Smooth muscle cell (in vitro differentiated cells): ENCODE measurements around the gene CARD6. TPM values are rescaled to one million over a fixed set of nuclear protein-coding genes. Genes with fewer than 3 reads are reported as not detected.

Experiments used
- DNase-seq: peaks from one replicate; lab custom pipeline; 2025; ENCODE audit not compliant: unreplicated experiment; lab: John Stamatoyannopoulos, UW
- H2AFZ ChIP-seq: fragments of 200-600 bp; sonication (generic); 2 replicates; pipeline ENCODE4 v1.6.0; 2016; ENCODE audit warnings: antibody characterized with exemption, low read depth, mild to moderate bottlenecking
- H3F3A ChIP-seq: fragments of 200-600 bp; sonication (generic); 2 replicates; pipeline ENCODE4 v1.6.0; 2017; ENCODE audit warnings: antibody characterized with exemption, low read depth
- H3K27ac ChIP-seq: fragments of 200-600 bp; sonication (generic); 2 replicates; pipeline ENCODE4 v1.5.1; 2016; ENCODE audit warnings: low read depth, mild to moderate bottlenecking
- H3K27me3 ChIP-seq: fragments of 200-600 bp; sonication (generic); 2 replicates; pipeline ENCODE4 v1.6.1; 2016; ENCODE audit warnings: low read depth, mild to moderate bottlenecking
- H3K36me3 ChIP-seq: fragments of 200-600 bp; sonication (generic); 2 replicates; pipeline ENCODE4 v1.5.1; 2016; ENCODE audit warnings: low read depth
- H3K4me1 ChIP-seq: fragments of 200-600 bp; sonication (generic); 2 replicates; pipeline ENCODE4 v1.5.1; 2016; ENCODE audit warnings: low read depth
- H3K4me2 ChIP-seq: fragments of 200-600 bp; sonication (generic); 2 replicates; pipeline ENCODE4 v1.6.0; 2016; ENCODE audit warnings: mild to moderate bottlenecking
- H3K4me3 ChIP-seq: fragments of 200-600 bp; sonication (generic); 2 replicates; pipeline ENCODE4 v1.5.1; 2016; ENCODE audit warnings: mild to moderate bottlenecking
- H3K79me2 ChIP-seq: fragments of 200-600 bp; sonication (generic); 2 replicates; pipeline ENCODE4 v1.6.0; 2016; ENCODE audit warnings: low read depth, mild to moderate bottlenecking
- H3K9ac ChIP-seq: fragments of 200-600 bp; sonication (generic); 2 replicates; pipeline ENCODE4 v1.6.0; 2016; ENCODE audit warnings: low read depth
- H3K9me3 ChIP-seq: fragments of 200-600 bp; sonication (generic); replicated peaks from 2 replicates; pipeline ENCODE4 v1.5.1; 2016; ENCODE audit warnings: low read depth
- H4K20me1 ChIP-seq: fragments of 200-600 bp; sonication (generic); 2 replicates; pipeline ENCODE4 v1.6.0; 2016; ENCODE audit warnings: low read depth
- CTCF ChIP-seq: fragments of 200-600 bp; sonication (generic); IDR thresholded peaks from 2 replicates; pipeline ENCODE4 v1.5.1; 2017; ENCODE audit warnings: borderline replicate concordance, mild to moderate bottlenecking, antibody characterized with exemption; ENCODE audit not compliant: insufficient read depth, poor library complexity, severe bottlenecking
- WGBS: methylation state at CpG from one replicate; pipeline ENCODE4 v1.1.7; 2016; ENCODE audit warnings: low lambda C conversion rate; 5-methylcytosine and 5-hydroxymethylcytosine counted together
- polyA plus RNA-seq: library from polyadenylated mRNA; unstranded; fragments of >200 nt; fragmentation: Nextera tagmentation; extraction: Ambion mirVana; gene quantifications from 2 replicates; pipeline ENCODE4 v1.2.1, GENCODE V29; 2016
- total RNA-seq: library from RNA; depleted of rRNA; stranded (reverse); fragments of >200 nt; gene quantifications from 2 replicates; pipeline ENCODE4 v1.2.3, GENCODE V29; 2014

The CARD6 gene
- total and polyA plus RNA-seq, 2 experiments from 2014 or later, result 0.43 to 0.99 TPM

GRCh38 chr5:40844565-40844964, 3.4 kb downstream of the CARD6 start:
- TF ChIP-seq CTCF, result no peak
- Histone ChIP-seq H3K79me2 (no peaks in the 10 kb centered on the region), H3K27ac (no peak overlapping the region), H3K27me3 (no peaks in the 10 kb centered on the region), H3F3A (no peaks in the 10 kb centered on the region), H3K4me1 (no peaks in the 10 kb centered on the region), H2AFZ (no peak overlapping the region), H3K9me3 (no peaks in the 10 kb centered on the region), H3K9ac (no peak overlapping the region), H3K36me3 (no peaks in the 10 kb centered on the region), H3K4me2 (no peak overlapping the region), H3K4me3 (no peak overlapping the region), H4K20me1 (no peaks in the 10 kb centered on the region)
- WGBS, result 92% methylated on average over 4 of the region's 4 CpGs
- no peak for DNase-seq

- H4K20me1 ChIP-seq, result no peaks in the 10 kb centered on the region
- TF ChIP-seq CTCF, result no peak
- H3K27ac ChIP-seq, result no peak overlapping the region
- H3K9me3 ChIP-seq, result no peaks in the 10 kb centered on the region
- H3K36me3 ChIP-seq, result no peaks in the 10 kb centered on the region
- H3F3A ChIP-seq, result no peaks in the 10 kb centered on the region
- WGBS, result 80% methylated on average over 2 of the region's 2 CpGs
- no peaks in the 10 kb centered on the region for H3K27me3 ChIP-seq
- no peak overlapping the region for H3K4me3 ChIP-seq
- H3K4me1 ChIP-seq, result no peaks in the 10 kb centered on the region
- no peak overlapping the region for H2AFZ ChIP-seq
- no peak for DNase-seq
- H3K4me2 ChIP-seq, result no peak overlapping the region
- no peaks in the 10 kb centered on the region for H3K79me2 ChIP-seq
- no peak overlapping the region for H3K9ac ChIP-seq
These were observed 5.2 kb downstream of the CARD6 start for GRCh38 chr5:40846371-40846770.

GRCh38 chr5:40847525-40847924, 6.4 kb downstream of the CARD6 start:
- Histone ChIP-seq H3K79me2 (no peaks in the 10 kb centered on the region), H4K20me1 (no peaks in the 10 kb centered on the region), H3K9me3 (no peaks in the 10 kb centered on the region), H3K27me3 (no peaks in the 10 kb centered on the region), H3K4me3 (no peak overlapping the region), H3K4me2 (no peak overlapping the region), H3K27ac (no peak overlapping the region), H3F3A (no peaks in the 10 kb centered on the region), H3K36me3 (no peaks in the 10 kb centered on the region), H2AFZ (no peak overlapping the region), H3K9ac (no peak overlapping the region), H3K4me1 (no peaks in the 10 kb centered on the region)
- WGBS, result 95% methylated on average over 1 of the region's 1 CpG
- no peak for DNase-seq
- no peak for TF ChIP-seq CTCF

GRCh38 chr5:40853632-40854192, 12.5 kb downstream of the CARD6 start:
- H3K27ac ChIP-seq, result no peak overlapping the region
- no peak overlapping the region for H3K9ac ChIP-seq

More at GRCh38 chr5:40853632-40854192, 12.5 kb downstream of the CARD6 start:
- H3K36me3 ChIP-seq, result no peaks in the 10 kb centered on the region
- no peaks in the 10 kb centered on the region for H3K4me1 ChIP-seq
- H4K20me1 ChIP-seq, result no peaks in the 10 kb centered on the region
- 88% methylated on average over 4 of the region's 4 CpGs for WGBS
- TF ChIP-seq CTCF, result no peak
- H3K79me2 ChIP-seq, result no peaks in the 10 kb centered on the region
- no peak overlapping the region for H3K4me2 ChIP-seq
- no peaks in the 10 kb centered on the region for H3K27me3 ChIP-seq
- H3K4me3 ChIP-seq, result no peak overlapping the region
- H2AFZ ChIP-seq, result no peak overlapping the region
- H3K9me3 ChIP-seq, result no peaks in the 10 kb centered on the region
- no peak for DNase-seq
- no peaks in the 10 kb centered on the region for H3F3A ChIP-seq
